AG20443 (cell line): ENCODE measurements around the gene DUSP10.

Source experiments
- DNase-seq: peaks from one replicate; pipeline ENCODE4 v3.0.0; 2012; ENCODE audit warnings: low spot score, mixed read lengths

DUSP10 gene

DNA sequence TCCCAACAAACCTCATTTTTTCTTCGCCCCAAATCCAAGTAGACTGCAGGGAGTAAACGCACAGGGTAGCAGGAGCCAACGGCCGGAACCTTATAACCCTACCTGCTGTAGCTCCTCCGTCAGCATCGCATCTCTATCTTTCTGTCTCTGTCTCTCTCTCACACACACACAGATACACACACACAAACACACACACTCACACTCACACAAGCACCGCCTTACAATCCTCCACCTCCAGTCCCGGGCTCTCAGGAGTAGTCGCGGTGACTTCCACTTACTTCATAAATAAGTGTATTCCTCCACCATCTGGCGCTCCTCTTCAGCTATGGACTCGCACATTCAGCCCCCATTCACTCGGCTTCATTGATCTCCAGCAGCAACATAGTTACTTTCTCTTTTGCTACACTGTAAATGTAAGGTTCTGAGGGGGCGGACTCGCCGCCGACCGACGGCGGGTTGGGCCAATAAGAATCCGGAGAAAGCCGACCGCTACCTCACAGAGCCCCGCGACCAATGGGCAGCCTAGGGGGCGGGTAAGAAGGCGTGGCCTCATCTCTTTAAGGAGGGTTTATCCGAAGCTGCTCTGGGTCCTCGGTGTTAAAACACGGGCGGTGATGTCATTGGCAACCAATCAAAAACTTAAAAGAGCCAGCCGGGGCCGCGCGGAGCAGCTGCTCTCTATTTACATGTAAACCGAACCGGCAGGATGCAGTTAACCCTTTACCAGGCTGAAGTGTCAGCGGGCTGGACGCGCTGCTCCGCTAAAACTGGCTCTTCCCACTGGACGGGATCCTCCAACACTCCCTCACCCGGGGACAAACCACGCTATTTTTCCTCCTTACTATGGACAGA is at the start of gene DUSP10:
Gene DUSP10 (minus strand): TSS at position 387 of the 852 bp plus-strand sequence. CDS start 2,345 bp downstream, outside the sequence.
- DNase-seq, result peak; percentile 99

DNA sequence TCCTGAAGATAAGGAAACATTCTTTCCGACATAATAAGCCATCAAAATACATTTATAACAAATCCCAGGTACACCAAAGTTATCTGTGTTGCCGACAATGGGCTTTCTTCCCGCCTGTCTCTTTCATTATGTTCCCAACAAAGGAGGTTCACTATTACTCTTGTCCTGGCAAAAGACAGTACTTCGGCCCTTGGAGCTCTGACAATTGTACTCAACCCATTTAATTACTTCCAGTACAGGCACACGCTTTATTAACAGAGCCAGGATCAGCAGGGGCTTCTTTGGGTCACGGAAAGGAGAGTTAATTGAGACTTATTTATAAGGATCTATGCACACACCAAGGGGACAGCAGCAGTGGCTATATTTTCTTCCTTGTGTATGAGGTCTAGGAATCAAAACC is 46.6 kb upstream of the DUSP10 start:
- no peak for DNase-seq

DNA sequence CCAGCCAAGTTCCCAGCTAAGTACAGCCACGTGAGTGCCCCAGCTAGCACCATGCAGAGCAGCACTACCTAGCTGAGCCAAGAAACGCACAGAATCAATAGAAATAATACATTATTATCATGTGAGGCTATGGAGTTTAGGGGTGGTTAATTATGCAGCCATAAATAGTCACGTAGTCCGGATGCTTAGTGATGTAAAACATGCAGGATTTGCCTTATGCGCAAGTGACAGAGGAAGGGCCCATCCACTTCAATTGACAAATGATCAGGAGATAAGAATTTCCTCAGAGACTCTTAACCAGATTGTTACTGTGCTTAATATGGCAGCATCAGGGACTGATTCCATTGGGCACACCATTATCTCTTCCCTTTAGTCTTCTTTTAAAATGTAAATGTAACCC is 44.8 kb upstream of the DUSP10 start:
- no peak for DNase-seq

DNA sequence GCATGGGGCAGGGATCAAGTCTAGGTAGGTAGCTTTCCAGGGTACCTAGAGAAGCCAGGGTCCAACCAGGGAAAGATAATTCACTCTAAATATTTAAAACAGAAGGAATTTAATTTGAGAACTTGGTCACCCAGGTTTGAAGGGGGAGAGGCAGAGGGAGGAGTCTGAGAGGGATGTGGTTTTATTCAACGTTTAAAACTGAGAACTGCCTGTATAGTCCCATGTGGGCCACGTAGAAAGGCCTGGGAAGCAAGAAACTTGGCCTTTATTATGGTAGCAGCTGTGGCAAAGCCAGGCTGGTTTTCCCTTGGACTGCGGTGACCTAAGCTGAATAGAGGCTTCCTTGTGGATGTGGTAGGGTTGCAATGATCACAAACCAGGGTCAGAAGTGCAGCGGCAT is 42.0 kb upstream of the DUSP10 start:
- DNase-seq, result no peak

DNA sequence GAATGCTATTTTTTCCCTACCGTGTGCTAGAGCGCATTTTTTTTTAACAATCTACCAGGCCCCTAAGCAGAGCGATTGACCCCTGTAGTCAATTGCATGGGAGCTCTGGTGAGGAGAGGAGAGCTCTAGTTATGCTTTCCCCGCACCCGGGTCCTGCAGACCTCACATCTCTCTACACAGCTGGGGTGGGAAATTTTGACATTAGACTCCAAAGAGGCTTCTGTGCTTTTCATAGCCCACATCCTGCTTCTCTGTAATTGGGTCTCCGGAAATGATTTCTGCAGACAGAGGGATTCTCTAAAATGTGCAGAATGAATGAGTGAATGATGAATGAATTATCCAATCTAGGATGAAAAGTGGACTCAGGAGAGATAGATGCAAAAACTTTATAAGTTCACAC is 41.5 kb upstream of the DUSP10 start:
- DNase-seq, result no peak

DNA sequence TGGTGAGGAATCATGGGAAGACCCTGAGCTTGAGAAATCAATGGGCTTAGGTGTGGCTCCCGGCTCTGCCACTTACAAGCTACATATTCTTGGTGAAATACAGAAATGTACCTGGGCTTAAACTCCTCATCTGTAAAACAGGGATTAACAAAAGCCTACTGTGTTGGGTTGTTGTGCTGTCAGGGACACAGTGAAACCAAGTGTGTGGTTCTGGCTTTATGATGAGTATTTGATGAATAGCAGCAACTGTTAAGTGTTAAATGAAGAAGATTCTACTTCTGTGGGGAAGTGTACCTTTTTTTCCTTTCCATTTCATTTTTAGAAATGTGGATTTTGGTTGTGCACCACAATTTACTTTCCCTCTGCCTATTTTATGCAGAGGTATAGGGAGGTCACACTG is 41.1 kb upstream of the DUSP10 start:
- DNase-seq, result no peak

DNA sequence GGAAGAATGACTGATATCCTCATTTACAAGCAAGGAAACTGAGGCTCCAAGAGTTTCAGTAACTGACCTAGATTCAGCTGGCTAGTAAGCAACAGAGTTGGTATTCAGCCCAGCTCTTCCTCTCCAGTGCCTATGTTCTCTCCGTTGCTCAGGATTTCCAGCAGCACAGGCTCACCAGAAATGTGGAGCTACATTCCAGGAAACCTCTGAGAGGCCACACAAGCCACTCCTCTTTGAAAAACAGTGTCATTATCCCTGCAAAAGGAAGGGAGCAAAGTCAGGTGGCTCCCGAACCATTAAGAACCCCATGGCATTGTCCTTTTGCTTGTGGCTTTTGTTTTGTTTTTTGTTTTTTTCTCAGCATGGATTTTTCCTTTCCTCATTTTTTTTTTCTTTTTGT is 40.6 kb upstream of the DUSP10 start:
- peak; percentile 71 for DNase-seq

DNA sequence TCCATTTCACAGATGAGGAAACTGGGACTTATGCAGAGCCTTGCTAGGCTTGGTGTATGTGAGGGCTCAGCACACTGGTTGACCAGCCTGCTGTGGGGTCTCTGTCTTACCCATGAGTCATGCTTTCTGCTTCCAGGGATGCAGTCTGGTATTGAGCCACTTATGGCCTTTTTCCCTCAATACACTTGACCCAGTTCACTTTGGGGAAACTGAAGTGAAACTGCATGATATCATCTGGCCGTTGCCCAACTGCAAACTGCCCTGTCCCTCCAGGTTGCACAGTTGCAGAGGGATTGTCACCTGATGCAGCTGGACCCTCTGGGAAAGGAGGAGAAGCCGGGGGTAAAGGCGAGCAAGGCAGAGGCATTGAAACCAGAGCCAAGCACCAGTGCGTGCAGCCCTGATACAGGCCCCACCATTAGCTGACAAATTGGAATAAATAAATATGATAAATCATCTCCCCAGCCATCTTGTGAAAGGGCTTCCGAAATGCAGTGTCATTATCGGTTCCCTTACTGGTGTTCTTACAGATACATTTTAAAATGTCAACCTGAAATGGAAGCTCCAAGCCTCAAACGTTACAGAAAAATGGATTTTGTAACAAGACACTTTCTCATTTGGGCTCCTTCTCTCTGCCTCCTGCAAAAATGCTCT is 39.3 kb upstream of the DUSP10 start:
- no peak for DNase-seq

DNA sequence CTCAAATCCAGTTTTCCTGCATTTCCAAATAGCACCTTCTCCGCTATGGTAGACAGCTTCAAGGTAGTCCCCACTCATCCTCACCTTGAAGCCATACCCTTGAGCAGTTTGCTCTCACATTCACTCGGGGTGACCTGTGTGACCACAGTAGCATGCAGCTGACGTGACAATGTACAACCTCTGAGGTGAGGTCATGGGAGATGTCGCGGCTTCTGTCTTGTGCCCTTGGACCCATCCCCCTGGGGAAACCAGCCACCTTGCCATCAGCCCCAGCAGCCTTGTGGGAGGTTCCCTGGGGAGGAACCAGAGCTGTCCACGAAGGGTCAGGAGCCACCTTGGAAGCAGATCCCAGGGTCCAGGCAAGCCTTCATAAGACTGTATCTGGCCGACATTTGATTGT is 38.3 kb upstream of the DUSP10 start:
- DNase-seq, result no peak

DNA sequence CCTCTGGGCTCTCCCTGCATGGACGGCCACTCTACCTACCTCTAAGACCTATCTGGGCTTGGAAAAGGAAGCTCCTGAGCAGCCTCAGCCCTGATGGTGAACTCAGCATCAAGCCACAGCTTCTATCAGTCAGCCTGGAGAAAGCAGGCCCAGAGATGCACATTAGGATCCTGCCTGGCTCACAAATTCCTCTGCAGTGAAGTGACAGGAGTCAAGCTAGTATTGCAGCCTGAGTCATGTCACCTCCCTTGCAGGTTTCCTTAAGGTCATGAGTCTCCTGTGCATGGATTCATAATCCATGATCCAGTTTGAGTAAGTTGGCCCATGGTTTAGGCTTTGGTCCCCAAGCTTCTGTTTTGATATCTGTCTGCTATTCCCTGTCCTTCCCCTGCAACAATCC is 37.9 kb upstream of the DUSP10 start:
- no peak for DNase-seq

DNA sequence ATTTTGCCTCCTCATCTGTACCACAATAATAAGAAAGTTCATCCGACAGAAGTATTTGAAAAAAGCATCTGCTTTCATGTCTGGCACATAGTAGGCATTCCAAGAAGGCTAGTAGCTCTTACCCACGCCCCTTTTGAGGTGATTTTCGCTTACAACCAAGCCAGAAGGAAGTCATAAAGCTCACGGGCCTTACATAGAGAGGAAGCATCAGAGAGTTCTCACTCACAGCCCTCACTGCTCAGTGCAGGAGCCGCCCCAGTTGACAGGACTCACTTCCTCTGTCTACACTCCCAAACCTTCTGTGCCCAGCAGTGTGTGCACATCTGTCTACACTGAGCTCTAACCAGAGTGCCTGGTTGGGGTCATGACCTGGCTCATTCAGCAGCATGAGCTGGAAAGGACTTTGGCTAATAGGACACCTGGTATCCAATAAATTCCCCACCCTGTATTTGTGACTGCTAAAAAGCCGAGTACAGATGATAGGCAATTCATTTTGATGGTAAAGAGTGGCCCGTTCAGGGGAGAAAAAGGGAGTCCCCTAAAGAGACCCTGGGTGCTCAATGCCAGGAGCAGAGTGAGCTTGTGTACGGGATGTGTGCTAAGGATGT is 36.8 kb upstream of the DUSP10 start:
- DNase-seq, result no peak

DNA sequence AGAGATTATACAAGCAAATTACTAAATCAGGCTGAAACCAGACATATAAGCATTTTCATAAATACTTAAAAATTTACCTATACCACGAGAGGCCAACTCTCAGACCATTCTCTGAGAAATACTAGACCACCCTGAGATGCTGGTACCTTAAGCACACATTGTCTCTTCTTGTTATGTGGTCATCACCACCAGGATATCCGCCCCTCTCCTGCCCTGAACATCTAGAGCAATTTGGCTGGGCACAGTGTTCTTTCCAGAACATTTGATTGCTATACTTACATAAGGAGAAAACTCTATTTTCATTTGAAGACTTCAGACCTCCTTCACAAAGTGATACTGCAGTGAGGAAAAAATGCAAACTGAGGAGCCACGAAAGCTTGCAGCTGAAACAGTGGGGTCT is 36.2 kb upstream of the DUSP10 start:
- DNase-seq, result no peak

DNA sequence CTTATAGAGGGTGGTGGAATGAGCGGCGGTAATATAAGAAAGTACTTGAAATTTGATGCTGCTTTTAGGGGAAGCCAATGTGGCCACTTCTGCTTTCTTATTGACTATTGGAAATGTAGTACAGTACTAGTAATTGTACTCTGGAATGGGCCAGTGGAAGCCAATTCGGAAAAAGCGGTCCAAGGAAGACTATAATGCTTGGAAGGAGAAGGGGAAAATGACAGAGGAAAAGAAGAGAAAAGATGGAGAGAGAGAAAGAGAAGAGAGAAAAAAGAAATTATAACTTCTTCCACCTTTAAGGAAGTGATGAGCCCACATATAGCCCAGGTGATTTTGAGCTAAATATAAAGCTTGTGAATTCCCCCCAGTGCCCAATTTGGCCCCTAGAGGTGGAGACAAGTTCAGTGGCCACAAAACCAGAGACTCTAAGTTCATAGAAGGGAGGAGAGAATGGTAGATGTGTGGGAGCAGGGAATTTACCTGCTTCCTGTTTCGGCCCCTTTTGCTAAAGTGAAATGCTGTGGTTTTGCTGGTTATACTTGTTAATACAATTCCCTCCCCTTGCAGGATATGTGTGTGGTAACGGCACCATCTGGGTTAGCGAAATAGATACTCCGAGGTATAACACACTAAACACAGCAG is 35.7 kb upstream of the DUSP10 start:
- DNase-seq, result no peak

DNA sequence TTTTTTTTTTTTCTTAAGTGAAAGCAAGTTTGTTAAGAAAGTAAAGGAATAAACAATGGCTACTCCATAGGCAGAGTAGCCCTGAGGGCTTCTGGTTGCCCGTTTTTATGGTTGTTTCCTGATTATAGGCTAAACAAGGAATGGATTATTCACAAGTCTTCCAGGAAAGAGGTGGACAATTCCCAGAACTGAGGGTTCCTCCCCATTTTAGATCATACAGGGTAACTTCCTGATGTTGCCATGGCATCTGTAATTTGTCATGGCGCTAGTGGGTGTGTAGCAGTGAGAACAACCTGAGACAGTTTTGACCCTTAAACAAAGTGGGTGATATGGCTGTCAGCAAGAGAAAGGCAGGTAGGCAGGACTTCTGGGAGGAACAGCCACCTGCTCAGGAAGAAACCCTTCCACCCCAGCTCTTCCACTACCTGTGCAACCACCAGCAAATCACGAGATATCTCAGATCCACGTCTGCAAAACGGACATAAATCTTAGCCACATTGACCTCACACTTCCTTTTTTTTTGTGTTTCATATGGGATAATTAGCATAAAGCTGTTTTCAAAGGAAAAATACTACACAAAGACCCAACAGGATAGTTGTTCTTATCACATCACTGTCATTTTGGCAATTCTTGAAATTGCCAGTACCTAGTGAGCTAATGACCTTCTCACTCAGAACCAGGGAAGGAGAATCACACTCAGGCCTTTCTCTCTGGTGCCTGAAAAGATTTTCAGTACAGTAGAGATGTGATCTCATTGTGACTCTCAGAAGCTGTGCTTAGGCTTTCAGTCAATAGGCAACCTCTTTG is 34.8 kb upstream of the DUSP10 start:
- DNase-seq, result no peak

DNA sequence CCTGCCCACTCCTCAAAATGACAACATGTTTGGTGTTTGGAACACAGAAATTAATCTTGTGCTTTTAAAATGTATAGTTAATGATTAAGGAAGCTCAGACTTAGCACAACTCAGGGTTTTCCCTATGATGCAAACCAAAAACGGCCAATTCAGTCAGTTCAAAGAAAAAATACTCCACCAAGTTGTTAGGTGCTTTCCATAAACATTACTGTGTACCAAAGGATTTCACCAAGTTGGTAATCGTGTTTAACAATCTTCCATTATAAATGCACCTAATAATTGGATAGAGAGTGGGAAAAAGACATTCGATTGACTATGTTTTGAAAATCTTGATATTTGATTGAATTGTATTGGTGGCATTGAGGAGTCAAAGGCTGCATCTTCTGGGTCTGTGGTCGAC is 33.3 kb upstream of the DUSP10 start:
- DNase-seq, result no peak

DNA sequence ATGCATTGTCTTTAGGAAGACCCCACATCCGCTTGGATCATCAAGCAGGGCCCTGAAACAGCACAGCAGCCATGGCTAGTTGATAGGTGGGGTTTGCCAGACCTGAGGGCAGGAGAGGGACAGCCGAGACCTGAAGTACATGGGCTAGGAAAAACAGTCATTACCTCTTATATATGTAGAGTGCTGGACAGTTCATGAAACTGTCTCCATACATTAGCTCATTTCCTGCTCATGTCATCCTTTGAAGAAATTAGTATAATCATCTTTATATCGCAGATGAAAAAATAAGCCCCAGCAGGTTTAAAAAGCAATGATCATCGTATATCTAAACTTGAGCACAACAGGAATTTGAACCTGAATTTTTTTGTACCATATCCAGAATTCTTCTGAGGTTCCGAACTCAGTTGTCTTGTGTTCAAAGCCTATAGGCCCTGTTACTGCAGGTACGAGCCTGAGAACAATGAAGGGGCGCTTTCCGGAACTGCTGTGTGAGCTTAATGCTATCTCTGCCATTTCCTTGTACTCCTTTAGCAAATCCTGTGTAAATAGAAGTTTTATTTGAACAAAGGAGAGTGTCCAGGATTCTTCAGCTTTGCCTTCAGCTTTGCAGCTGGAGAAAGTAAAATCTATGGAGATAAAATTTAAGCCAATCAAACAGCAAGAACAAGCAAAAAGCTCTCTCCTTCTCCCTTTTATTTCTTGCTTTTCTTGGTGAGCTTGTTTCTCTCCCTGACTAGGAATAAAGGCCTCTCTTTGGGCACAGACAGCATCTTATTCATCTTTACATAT is 32.4 kb upstream of the DUSP10 start:
- DNase-seq, result no peak

DNA sequence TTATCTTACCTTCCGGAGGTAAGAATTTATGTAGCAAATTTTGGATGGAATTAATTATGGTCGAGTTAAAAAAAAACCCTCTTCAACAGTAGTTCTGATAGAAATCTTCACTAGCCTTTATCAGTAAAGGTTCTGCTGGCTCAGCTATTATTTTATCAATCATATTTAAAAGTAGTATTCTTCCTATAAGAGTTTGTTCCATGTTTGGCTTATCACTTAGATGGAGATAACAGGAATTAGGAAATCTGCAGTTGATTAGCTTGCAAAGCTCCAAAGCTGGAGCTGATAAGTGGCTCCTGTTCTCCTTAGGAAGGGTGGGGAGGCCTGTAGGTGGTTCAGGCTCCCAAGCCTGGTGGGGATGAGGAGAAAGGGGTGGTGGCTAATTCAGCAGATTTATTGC is 31.5 kb upstream of the DUSP10 start:
- no peak for DNase-seq

DNA sequence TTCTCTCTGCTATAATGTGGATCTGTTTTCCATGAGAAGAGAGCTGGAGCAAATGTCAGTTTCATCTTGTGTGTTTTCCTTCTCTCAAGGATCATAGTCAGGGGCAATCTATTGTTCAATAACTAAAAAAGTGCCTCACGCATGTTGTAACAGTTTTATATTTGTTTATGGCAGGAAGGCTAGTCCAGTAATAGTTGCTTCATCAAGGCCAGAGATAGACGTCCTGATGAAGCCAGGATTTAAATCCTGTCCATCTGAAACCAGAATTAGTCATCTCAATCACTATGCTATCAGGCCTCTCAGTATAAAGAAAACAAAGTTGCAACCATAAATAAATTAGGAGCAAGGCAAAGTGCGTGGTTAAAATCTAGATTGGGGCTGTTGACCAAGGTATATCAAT is 30.2 kb upstream of the DUSP10 start:
- no peak for DNase-seq

DNA sequence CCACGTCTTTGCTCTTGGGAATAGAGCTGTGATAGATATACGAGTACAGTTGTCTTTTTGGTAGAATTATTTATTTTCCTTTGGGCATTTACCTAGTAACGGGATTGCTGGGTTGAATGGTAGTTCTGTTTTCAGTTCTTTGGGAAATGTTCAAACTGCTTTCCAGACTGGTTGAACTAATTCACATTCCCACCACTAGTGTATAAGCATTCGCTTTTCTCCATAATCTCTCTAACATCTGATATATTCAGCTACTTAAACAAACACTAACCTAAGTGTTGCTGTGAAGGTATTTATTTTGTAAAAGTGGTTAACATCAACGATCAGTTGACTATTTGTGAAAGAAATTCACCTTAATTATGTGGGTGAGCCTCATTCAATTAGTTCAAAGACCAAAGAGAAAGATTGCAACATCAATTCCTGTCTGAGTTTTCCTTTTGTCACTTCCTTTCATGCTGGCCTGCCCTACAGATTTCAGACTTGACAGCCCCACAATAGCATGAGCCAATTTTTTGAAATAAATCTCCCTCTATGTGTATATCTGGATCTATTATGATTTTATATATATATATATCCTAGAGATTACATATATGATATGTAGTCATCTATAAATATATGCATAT is 26.7 kb upstream of the DUSP10 start:
- DNase-seq, result no peak

DNA sequence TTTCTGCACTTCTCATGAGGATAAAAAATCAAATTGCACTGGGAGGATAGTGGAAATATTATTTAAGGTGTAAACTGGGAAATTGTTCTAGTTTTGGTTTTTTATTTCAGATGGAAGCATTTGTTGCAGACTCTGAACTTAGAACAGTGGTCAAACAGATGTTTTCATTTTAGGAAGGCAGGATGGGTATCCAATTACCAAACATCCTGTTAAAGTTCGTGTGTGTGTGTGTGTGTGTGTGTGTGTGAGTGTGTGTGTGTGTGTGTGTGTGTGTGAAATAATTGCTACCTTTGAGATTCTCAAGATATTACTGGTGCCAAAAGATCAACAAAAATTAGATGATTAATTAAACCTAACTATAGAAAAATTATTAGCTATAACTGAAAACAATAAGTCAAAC is 24.3 kb upstream of the DUSP10 start:
- peak; percentile 50 for DNase-seq

DNA sequence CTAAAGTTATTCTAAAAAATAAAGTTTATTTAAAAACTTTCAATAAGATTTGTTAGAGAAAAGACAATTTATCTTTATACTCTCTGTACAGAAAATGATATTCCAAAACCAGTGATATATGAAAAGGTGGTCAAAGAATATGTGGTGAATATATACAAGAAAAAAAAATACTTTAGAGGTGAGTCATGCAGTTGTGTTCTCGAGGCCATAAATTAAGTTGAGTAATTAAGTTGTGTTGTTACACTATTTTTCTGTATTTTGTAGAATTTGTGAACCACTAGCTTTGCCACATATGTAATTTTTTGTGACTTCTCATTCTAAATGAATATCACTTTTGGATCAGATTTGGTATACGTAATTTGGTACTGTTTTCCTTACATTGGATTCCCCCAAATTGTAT is 23.6 kb upstream of the DUSP10 start:
- no peak for DNase-seq
